K562 (cell line): ENCODE data around the gene EMX1. TPM values are rescaled to one million over a fixed set of nuclear protein-coding genes. Genes with fewer than 3 reads are reported as not detected.

Experiments used
- ATAC-seq: fragments of 200-7000 bp; cut with Tn5 transposase; 3 replicates; pipeline ENCODE4 v1.9.1; 2020; ENCODE audit warnings: moderate library complexity
- BruUV-seq: library from RNA; stranded (reverse); fragments of 400-500 nt; replicated peaks from 2 replicates; lab custom pipeline; 2021; lab: Mats Ljungman, UMichigan
- CTCF ChIA-PET: fragments of 300-600 bp; formaldehyde crosslinking; extraction: SDS; loops from one replicate; lab custom pipeline; 2021; ENCODE audit warnings: low intra/inter-chr PET ratio; lab: Yijun Ruan, JAX
- POLR2A ChIA-PET: fragments of 300-600, 350-650 bp; sonication (Branson Sonifier 250); formaldehyde crosslinking; extraction: SDS; loops from one replicate; lab custom pipeline; 2021; ENCODE audit warnings: antibody characterized with exemption, inconsistent platforms; lab: Yijun Ruan, JAX
- DNase-seq, 4 experiments: peaks; one replicate each; pipeline versions ENCODE4 v3.0.0 to v3.0.0-alpha.2; 2011 to 2018; ENCODE audit warnings: low spot score in 3 of 4, mixed read lengths in 3 of 4; ENCODE audit errors: extremely low read depth in 1 of 4
- FAIRE-seq: peaks from 2 replicates; lab custom pipeline; 2011; peaks lifted over from hg19 to GRCh38; lab: Jason Lieb, UNC
- H2AFZ ChIP-seq: 2 replicates; pipeline ENCODE4 v1.6.0; 2011; ENCODE audit warnings: low read depth, low read length, control low read depth, inconsistent platforms
- H3K27ac ChIP-seq: fragments of 200-600 bp; 3 replicates; pipeline ENCODE4 v1.8.0; 2011; ENCODE audit warnings: low read depth, mild to moderate bottlenecking, control low read depth, inconsistent platforms, low read length, moderate library complexity, mixed read lengths; ENCODE audit errors: extremely low read depth
- H3K27me3 ChIP-seq, 2 experiments: fragments of 300-600 bp in 1 of 2; 2 replicates in 1 of 2; 3 replicates in 1 of 2; pipeline versions ENCODE4 v1.6.0 to v1.8.0; 2011; ENCODE audit warnings: inconsistent platforms in 2 of 2, low read length in 2 of 2, mild to moderate bottlenecking in 1 of 2, mixed read lengths in 1 of 2, moderate library complexity in 1 of 2; ENCODE audit not compliant: control insufficient read depth in 2 of 2, insufficient read depth in 2 of 2
- H3K36me3 ChIP-seq: fragments of 300-600 bp; 3 replicates; pipeline ENCODE4 v1.8.0; 2011; ENCODE audit warnings: mild to moderate bottlenecking, low read length, inconsistent platforms; ENCODE audit not compliant: control insufficient read depth, insufficient read depth
- H3K4me1 ChIP-seq, 2 experiments: fragments of 200-600 bp in 1 of 2; replicated peaks in 1 of 2; 2 replicates in 1 of 2; 3 replicates in 1 of 2; pipeline versions ENCODE4 v1.5.1 to v1.8.0; 2011; ENCODE audit warnings: inconsistent platforms in 2 of 2, low read length in 2 of 2, mild to moderate bottlenecking in 1 of 2, mixed read lengths in 1 of 2, moderate library complexity in 1 of 2; ENCODE audit not compliant: control insufficient read depth in 2 of 2, insufficient read depth in 2 of 2
- H3K4me2 ChIP-seq: 2 replicates; pipeline ENCODE4 v1.6.1; 2011; ENCODE audit warnings: low read length, control low read depth, inconsistent platforms, mixed read lengths; ENCODE audit not compliant: insufficient read depth
- H3K4me3 ChIP-seq: fragments of 200-600 bp; sonication (generic), shearing (Covaris generic); 2 replicates; pipeline ENCODE4 v1.5.1; 2016; ENCODE audit warnings: control low read depth, inconsistent platforms
- H3K79me2 ChIP-seq: fragments of 200-600 bp; 3 replicates; pipeline ENCODE4 v1.8.0; 2011; ENCODE audit warnings: low read length, inconsistent platforms; ENCODE audit not compliant: control insufficient read depth, insufficient read depth
- H3K9ac ChIP-seq, 2 experiments: 2 replicates each; pipeline versions ENCODE4 v1.6.0 to v1.6.1; 2011; ENCODE audit warnings: low read depth in 2 of 2, low read length in 2 of 2, control low read depth in 1 of 2, inconsistent platforms in 1 of 2, mild to moderate bottlenecking in 1 of 2, mixed read lengths in 1 of 2; ENCODE audit not compliant: insufficient read depth in 1 of 2
- H3K9me1 ChIP-seq: one replicate; pipeline ENCODE4 v1.6.0; 2011; ENCODE audit warnings: inconsistent platforms, mild to moderate bottlenecking, low read length, moderate library complexity; ENCODE audit not compliant: control insufficient read depth, insufficient read depth
- H3K9me3 ChIP-seq: replicated peaks from 2 replicates; pipeline ENCODE4 v1.5.1; 2011; ENCODE audit warnings: low read depth, low read length, inconsistent platforms; ENCODE audit not compliant: control insufficient read depth, insufficient read depth
- H4K20me1 ChIP-seq: replicated peaks from 2 replicates; pipeline ENCODE4 v1.6.1; 2011; ENCODE audit warnings: low read length, inconsistent platforms, mixed read lengths; ENCODE audit not compliant: control insufficient read depth, insufficient read depth
- ARID3B ChIP-seq: fragments of 250-450 bp; sonication (Bioruptor Pico); IDR thresholded peaks from 2 replicates; pipeline ENCODE4 v1.4.0; 2020; ENCODE audit warnings: borderline replicate concordance
- BACH1 ChIP-seq: fragments of 200-800 bp; sonication (Bioruptor generic); IDR thresholded peaks from 2 replicates; pipeline ENCODE4 v1.6.1; 2016; ENCODE audit warnings: missing genetic modification characterization, missing compliant biosample characterization
- HDAC2 ChIP-seq: fragments of 450-650 bp; IDR thresholded peaks from 2 replicates; pipeline ENCODE4 v1.6.1; 2016; ENCODE audit warnings: mild to moderate bottlenecking
- NEUROD1 ChIP-seq: fragments of 150-350 bp; IDR thresholded peaks from 2 replicates; pipeline ENCODE4 v1.6.1; 2014; ENCODE audit warnings: borderline replicate concordance, low read length, low read depth; ENCODE audit not compliant: partially characterized antibody
- NR2F6 ChIP-seq: fragments of 450-650 bp; formaldehyde crosslinking; IDR thresholded peaks from 2 replicates; pipeline ENCODE4 v1.4.0; 2020; ENCODE audit warnings: mild to moderate bottlenecking
- PHB2 ChIP-seq: fragments of 450-650 bp; IDR thresholded peaks from 2 replicates; pipeline ENCODE4 v1.6.1; 2017; ENCODE audit warnings: low read depth
- PHF21A ChIP-seq: fragments of 450-650 bp; IDR thresholded peaks from 2 replicates; pipeline ENCODE4 v1.6.1; 2017; ENCODE audit warnings: low read depth, borderline replicate concordance
- RB1 ChIP-seq: fragments of 450-650 bp; IDR thresholded peaks from 2 replicates; pipeline ENCODE4 v1.6.1; 2017; ENCODE audit warnings: low read depth, mild to moderate bottlenecking
- SRSF3 ChIP-seq: fragments of 200-400 bp; formaldehyde crosslinking; IDR thresholded peaks from 2 replicates; pipeline ENCODE4 v1.6.1; 2016; ENCODE audit warnings: mild to moderate bottlenecking, low read length, moderate library complexity; ENCODE audit not compliant: insufficient read depth
- ZBTB43 ChIP-seq: sonication (generic); formaldehyde crosslinking; IDR thresholded peaks from 2 replicates; pipeline ENCODE4 v1.8.0; 2023; ENCODE audit warnings: mild to moderate bottlenecking, missing genetic modification reagents
- ZNF184 ChIP-seq: sonication (generic); formaldehyde crosslinking; IDR thresholded peaks from 2 replicates; pipeline ENCODE4 v1.5.0; 2020; ENCODE audit warnings: missing genetic modification reagents
- WGBS: fragments of 100-300 bp; shearing (Covaris generic); methylation state at CpG from one replicate; pipeline ENCODE4 v1.1.6; 2016; ENCODE audit warnings: low coverage, mixed read lengths; ENCODE audit not compliant: insufficient coverage; ENCODE audit errors: missing lambda C conversion rate; 5-methylcytosine and 5-hydroxymethylcytosine counted together
- in situ Hi-C: fragments of 300-500 bp; cut with MboI; formaldehyde crosslinking; loops from 4 replicates; pipeline ENCODE4 v1.15.0; 2018; ENCODE audit warnings: inconsistent platforms, mixed read lengths
- intact Hi-C: fragments of 100-400 bp; cut with micrococcal nuclease; formaldehyde crosslinking; loops from 2 replicates; pipeline ENCODE4 v1.14.2; 2022
- polyA plus RNA-seq, 8 experiments: library from polyadenylated mRNA; depleted of rRNA in 4 of 8; stranded (reverse) in 5 of 8; unstranded in 3 of 8; fragments of >200 nt; fragmentation: Nextera tagmentation in 2 of 8; fragmentation: Illumina TruSeq in 1 of 8; extraction: Ambion mirVana in 2 of 8; extraction: Trizol in 1 of 8; gene quantifications; 2 replicates each; pipeline versions ENCODE4 v1.2.1 to v1.2.3, GENCODE V29; 2011 to 2014; ENCODE audit warnings: inconsistent platforms in 1 of 8, missing spikeins in 1 of 8
- total RNA-seq, 7 experiments: library from RNA; depleted of rRNA in 6 of 7; stranded (reverse); fragments of >200 nt in 6 of 7; fragmentation: Illumina TruSeq in 2 of 7; extraction: Trizol in 2 of 7; gene quantifications; 2 replicates each; pipeline versions ENCODE4 v1.2.1 to v1.2.3, GENCODE V29; 2011 to 2021; ENCODE audit warnings: low replicate concordance in 1 of 7

EMX1 gene
- total and polyA plus RNA-seq, 9 of the 15 experiments (the other 6 are each of a cell fraction or from before 2014, with no cell fraction given), result 0.10 to 0.32 (median 0.21) TPM; not detected in 6

DNA sequence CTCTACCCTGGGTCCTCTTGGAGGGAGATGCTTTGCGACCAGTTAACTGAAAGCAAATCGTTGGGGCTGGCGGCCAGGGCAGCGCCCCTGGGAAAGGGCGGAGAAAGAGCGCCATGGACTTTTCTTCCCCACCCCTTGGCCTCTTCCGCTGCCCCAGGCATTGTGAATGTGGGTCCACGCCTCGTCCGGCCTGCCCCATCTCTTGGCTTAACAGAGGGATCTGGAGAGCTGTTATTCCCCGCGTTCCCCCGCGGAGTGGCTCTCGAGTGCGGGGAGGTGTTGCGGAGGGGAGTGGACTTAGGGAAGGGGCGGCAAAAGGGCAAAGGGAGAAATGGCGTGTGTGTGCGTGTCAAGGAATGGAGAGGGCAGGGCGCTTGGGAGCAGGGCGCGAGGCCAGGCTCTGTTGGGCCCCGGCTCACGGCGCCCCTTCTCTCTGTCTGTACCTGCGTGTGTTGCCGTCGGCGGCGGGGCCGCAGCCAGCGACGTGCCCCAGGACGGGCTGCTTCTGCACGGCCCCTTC lies 6.6 kb downstream of the EMX1 start:
- peaks cover 0 to 26% of the 10 kb centered on the region in 2 experiments; a peak in 2 of 5 replicates for H3K4me1 ChIP-seq
- ATAC-seq, result no peak
- H3K4me3 ChIP-seq, result no peak overlapping the region
- peaks cover 79 to 91% of the 10 kb centered on the region in 2 experiments for H3K27me3 ChIP-seq
- no peak for FAIRE-seq
- intact Hi-C loops (no loop called here), in situ Hi-C loops (no loop called here)
- no peak for DNase-seq
- ChIA-PET CTCF (no interaction called here), POLR2A (interaction anchor here (0.7 kb wide), 1 partner anchor 161 kb away, joined by 3 read pairs; no protein-coding TSS in a partner anchor)
- H3K9me3 ChIP-seq, result no peaks in the 10 kb centered on the region
- H3K4me2 ChIP-seq, result no peak overlapping the region
- peaks cover 29% of the 10 kb centered on the region for H4K20me1 ChIP-seq
- H3K79me2 ChIP-seq, result no peaks in the 10 kb centered on the region
- H3K9me1 ChIP-seq, result no peaks in the 10 kb centered on the region
- 4% methylated on average over 12 of the region's 36 CpGs for WGBS
- H3K36me3 ChIP-seq, result no peaks in the 10 kb centered on the region
- no TSS peak for BruUV-seq
- no peak overlapping the region for H2AFZ ChIP-seq
- H3K27ac ChIP-seq, result no peak overlapping the region
- no peak overlapping the region; a peak in 1 of 4 replicates for H3K9ac ChIP-seq
- TF ChIP-seq BACH1, result no peak

DNA sequence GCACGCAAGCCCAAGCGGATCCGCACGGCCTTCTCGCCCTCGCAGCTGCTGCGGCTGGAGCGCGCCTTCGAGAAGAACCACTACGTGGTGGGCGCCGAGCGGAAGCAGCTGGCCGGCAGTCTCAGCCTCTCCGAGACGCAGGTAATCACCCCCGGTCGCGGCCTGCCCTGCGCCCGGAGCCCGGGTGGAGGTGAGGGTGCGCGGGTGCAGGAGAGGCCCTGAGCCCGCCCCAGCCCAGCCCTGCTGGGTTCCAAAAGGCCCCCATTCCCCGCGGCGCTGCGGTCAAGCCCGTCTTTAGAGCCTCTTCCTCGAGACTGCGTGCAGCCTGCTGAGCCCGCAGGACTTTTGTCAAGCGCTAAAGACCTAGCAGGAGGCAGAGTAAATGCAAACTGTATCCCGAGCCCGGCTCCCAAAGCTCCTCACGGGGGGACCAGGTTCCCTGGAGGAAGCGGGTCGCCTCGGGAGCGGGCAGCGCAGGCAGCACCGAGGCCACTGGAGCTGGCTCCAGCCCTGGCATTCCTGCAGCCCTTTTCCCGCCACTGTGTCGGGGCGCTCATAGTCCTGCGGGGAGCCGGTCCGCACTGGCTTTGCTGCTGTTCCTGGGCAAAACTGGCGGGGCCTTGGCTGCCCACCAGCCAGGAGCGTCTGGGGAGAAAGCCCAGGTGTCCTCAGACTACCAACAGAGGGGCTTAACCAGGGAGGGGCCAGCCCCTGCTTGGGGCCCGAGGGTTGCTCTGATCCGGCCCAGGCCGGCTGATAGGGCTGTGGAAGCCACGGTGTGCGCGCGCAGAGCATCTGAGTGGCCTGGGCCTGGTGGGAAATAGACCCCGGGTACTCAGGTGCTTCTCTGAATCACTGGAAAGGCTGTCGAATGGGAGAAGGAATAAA lies 7.3 kb downstream of the EMX1 start:
- H3K9ac ChIP-seq, result no peak overlapping the region
- H3K4me2 ChIP-seq, result no peak overlapping the region
- no peak overlapping the region for H2AFZ ChIP-seq
- 23% methylated on average over 47 of the region's 61 CpGs for WGBS
- H3K9me1 ChIP-seq, result no peaks in the 10 kb centered on the region
- ChIA-PET CTCF (no interaction called here), POLR2A (interaction anchor here (0.7 kb wide), 1 partner anchor 160 kb away, joined by 3 read pairs; no protein-coding TSS in a partner anchor)
- H4K20me1 ChIP-seq, result peaks cover 28% of the 10 kb centered on the region
- no TSS peak for BruUV-seq
- DNase-seq (no peak), FAIRE-seq (no peak), ATAC-seq (no peak)
- no peak overlapping the region for H3K4me3 ChIP-seq
- peaks cover 0 to 25% of the 10 kb centered on the region in 2 experiments; a peak in 2 of 5 replicates for H3K4me1 ChIP-seq
- H3K79me2 ChIP-seq, result no peaks in the 10 kb centered on the region
- no peaks in the 10 kb centered on the region for H3K9me3 ChIP-seq
- H3K27me3 ChIP-seq, result peaks cover 75 to 93% of the 10 kb centered on the region in 2 experiments
- intact Hi-C loops (no loop called here), in situ Hi-C loops (no loop called here)
- H3K27ac ChIP-seq, result no peak overlapping the region
- H3K36me3 ChIP-seq, result no peaks in the 10 kb centered on the region
- TF ChIP-seq PHF21A, result no peak
- TF ChIP-seq RB1, result no peak
- no peak for TF ChIP-seq HDAC2
- TF ChIP-seq PHB2, result no peak
- TF ChIP-seq ARID3B (CRISPR knock-in tag), result no peak
- no peak for TF ChIP-seq ZBTB43 (CRISPR knock-in tag)
- no peak for TF ChIP-seq NEUROD1
- no peak for TF ChIP-seq ZNF184
- no peak for TF ChIP-seq NR2F6 (CRISPR knock-in tag)
- TF ChIP-seq SRSF3, result no peak
